ENCODE results near the gene PRRT3.
"Not testable (repeated sequence)": the region's sequence is repeated elsewhere in the genome, so short reads cannot be mapped to it uniquely, and the experiment has no call there.

Gene PRRT3

GRCh38 chr3:9898467-9899241 lies 53.6 kb downstream of the PRRT3 start:
- no peak for DNase-seq (ENCODE audit: low read depth)

GRCh38 chr3:9897408-9898372 lies 54.5 kb downstream of the PRRT3 start:
- no peak for DNase-seq (ENCODE audit: low read depth)

- DNase-seq (ENCODE audit: low read depth): not testable (repeated sequence)
These were observed 55.3 kb downstream of the PRRT3 start for GRCh38 chr3:9896755-9897407.

GRCh38 chr3:9895715-9896114 lies 56.5 kb downstream of the PRRT3 start:
- DNase-seq (ENCODE audit: low read depth): not testable (repeated sequence)

All from stimulated activated CD8-positive, alpha-beta memory T cell treated with anti-CD3 and anti-CD28 coated beads, Interleukin-15, amount 100 ng/mL, for 1 hour (primary cell).